Natural killer cell treated with Interleukin-12 subunit alpha and Interleukin-12 subunit beta and Interleukin-15 and Interleukin-18, amount 100 ng/mL, for 72 hours (primary cell): ENCODE data around the gene SOCS6. TPM values are rescaled to one million over a fixed set of nuclear protein-coding genes. Genes with fewer than 3 reads are reported as not detected.
"Not testable (repeated sequence)": the region's sequence is repeated elsewhere in the genome, so short reads cannot be mapped to it uniquely, and the experiment has no call there.

ENCODE experiments used
- ATAC-seq, 2 donors: fragments of 150-1000 bp; cut with Tn5 transposase in 1 of 2; sonication (Bioruptor Pico), chemical (Tn5 transposase) in 1 of 2; 2 replicates each; pipeline ENCODE4 v1.10.0; 2021
- DNase-seq: peaks from one replicate; pipeline ENCODE4 v3.0.0; 2022; ENCODE audit warnings: low spot score
- H3K27ac Mint-ChIP-seq, 2 donors: 1 replicate in 1 of 2; 2 replicates in 1 of 2; pipeline ENCODE4 v1.8.0; 2022; ENCODE audit warnings: mixed read lengths in 2 of 2, mild to moderate bottlenecking in 1 of 2, moderate library complexity in 1 of 2
- H3K27me3 Mint-ChIP-seq, 2 donors: 1 replicate in 1 of 2; 2 replicates in 1 of 2; pipeline ENCODE4 v1.8.0; 2022; ENCODE audit warnings: mixed read lengths in 2 of 2
- H3K36me3 Mint-ChIP-seq: one replicate; pipeline ENCODE4 v1.8.0; 2022; ENCODE audit warnings: mixed read lengths
- H3K4me1 Mint-ChIP-seq, 2 donors: 1 replicate in 1 of 2; 2 replicates in 1 of 2; pipeline ENCODE4 v1.8.0; 2022; ENCODE audit warnings: low read depth in 2 of 2, mixed read lengths in 2 of 2, mild to moderate bottlenecking in 1 of 2
- H3K4me3 Mint-ChIP-seq: one replicate; pipeline ENCODE4 v1.8.0; 2022; ENCODE audit warnings: mixed read lengths
- H3K9me3 Mint-ChIP-seq: 2 replicates; pipeline ENCODE4 v1.8.0; 2022; ENCODE audit warnings: mixed read lengths
- total RNA-seq, 2 donors: library from RNA; stranded (reverse); gene quantifications; one replicate each; pipeline ENCODE4 v1.2.3, GENCODE V29; 2022

SOCS6 gene
- total RNA-seq, 2 donors from 2014 or later, result 2.8 to 5.4 TPM

- Mint-ChIP-seq H3K4me1 (no peaks in the 10 kb centered on the region), H3K4me3 (no peak overlapping the region), H3K27ac (no peak overlapping the region), H3K27me3 (no peaks in the 10 kb centered on the region), H3K36me3 (no peaks in the 10 kb centered on the region), H3K9me3 (no peaks in the 10 kb centered on the region)
- ATAC-seq (no peak), DNase-seq (no peak)
Observed at GRCh38 chr18:70335892-70336726, 47.3 kb downstream of the SOCS6 start.

GRCh38 chr18:70337139-70337972, 48.5 kb downstream of the SOCS6 start:
- Mint-ChIP-seq H3K4me1 (no peaks in the 10 kb centered on the region), H3K4me3 (no peak overlapping the region), H3K27ac (no peak overlapping the region), H3K36me3 (no peaks in the 10 kb centered on the region), H3K27me3 (no peaks in the 10 kb centered on the region), H3K9me3 (no peaks in the 10 kb centered on the region)
- DNase-seq (no peak), ATAC-seq (no peak)

GRCh38 chr18:70338890-70339289, 50.0 kb downstream of the SOCS6 start:
- ATAC-seq (peak in 1 of 2 donors; percentile 43), DNase-seq (no peak)
- H3K9me3 Mint-ChIP-seq, result no peaks in the 10 kb centered on the region
- no peaks in the 10 kb centered on the region for H3K4me1 Mint-ChIP-seq
- no peaks in the 10 kb centered on the region for H3K27me3 Mint-ChIP-seq
- no peak overlapping the region for H3K4me3 Mint-ChIP-seq
- no peaks in the 10 kb centered on the region for H3K36me3 Mint-ChIP-seq
- no peak overlapping the region for H3K27ac Mint-ChIP-seq

GRCh38 chr18:70339915-70340314, 51.1 kb downstream of the SOCS6 start:
- no peaks in the 10 kb centered on the region for H3K27me3 Mint-ChIP-seq
- no peaks in the 10 kb centered on the region for H3K9me3 Mint-ChIP-seq
- no peak for ATAC-seq
- no peaks in the 10 kb centered on the region for H3K36me3 Mint-ChIP-seq
- H3K4me3 Mint-ChIP-seq, result no peak overlapping the region
- no peak overlapping the region for H3K27ac Mint-ChIP-seq
- H3K4me1 Mint-ChIP-seq, result no peaks in the 10 kb centered on the region
- DNase-seq, result no peak

GRCh38 chr18:70348481-70348880, 59.6 kb downstream of the SOCS6 start:
- not testable (repeated sequence) for ATAC-seq, H3K9me3 Mint-ChIP-seq, H3K27me3 Mint-ChIP-seq, H3K4me1 Mint-ChIP-seq, H3K4me3 Mint-ChIP-seq, H3K27ac Mint-ChIP-seq, DNase-seq
- H3K36me3 Mint-ChIP-seq, result peaks cover 17% of the 10 kb centered on the region

GRCh38 chr18:70349316-70349715, 60.5 kb downstream of the SOCS6 start:
- no peak for ATAC-seq
- no peak overlapping the region for H3K4me3 Mint-ChIP-seq

GRCh38 chr18:70354080-70354479, 65.2 kb downstream of the SOCS6 start:
- H3K9me3 Mint-ChIP-seq, result no peaks in the 10 kb centered on the region
- H3K27me3 Mint-ChIP-seq, result no peaks in the 10 kb centered on the region
- peaks cover 10% of the 10 kb centered on the region for H3K36me3 Mint-ChIP-seq
- no peak overlapping the region for H3K27ac Mint-ChIP-seq
- no peak for ATAC-seq
- DNase-seq, result no peak
- H3K4me1 Mint-ChIP-seq, result no peaks in the 10 kb centered on the region
- no peak overlapping the region for H3K4me3 Mint-ChIP-seq

More at GRCh38 chr18:70349316-70349715, 60.5 kb downstream of the SOCS6 start:
- no peaks in the 10 kb centered on the region for H3K4me1 Mint-ChIP-seq
- H3K27me3 Mint-ChIP-seq, result no peaks in the 10 kb centered on the region
- no peak for DNase-seq
- H3K27ac Mint-ChIP-seq, result no peak overlapping the region
- H3K36me3 Mint-ChIP-seq, result peaks cover 22% of the 10 kb centered on the region
- no peaks in the 10 kb centered on the region for H3K9me3 Mint-ChIP-seq

- peaks cover 10% of the 10 kb centered on the region for H3K36me3 Mint-ChIP-seq
- H3K27me3 Mint-ChIP-seq, result no peaks in the 10 kb centered on the region
- H3K4me3 Mint-ChIP-seq, result no peak overlapping the region
- DNase-seq, result no peak
- no peaks in the 10 kb centered on the region for H3K4me1 Mint-ChIP-seq
- H3K27ac Mint-ChIP-seq, result no peak overlapping the region
- no peak for ATAC-seq
- no peaks in the 10 kb centered on the region for H3K9me3 Mint-ChIP-seq
Observed at GRCh38 chr18:70354771-70355170, 65.9 kb downstream of the SOCS6 start.

- Mint-ChIP-seq H3K27ac (no peak overlapping the region), H3K9me3 (no peaks in the 10 kb centered on the region)
- ATAC-seq, result no peak
Observed at GRCh38 chr18:70355620-70356385, 67.0 kb downstream of the SOCS6 start.

GRCh38 chr18:70358105-70358406, 69.2 kb downstream of the SOCS6 start:
- not testable (repeated sequence) for H3K4me1 Mint-ChIP-seq, H3K36me3 Mint-ChIP-seq, H3K4me3 Mint-ChIP-seq, ATAC-seq, H3K9me3 Mint-ChIP-seq, H3K27ac Mint-ChIP-seq, H3K27me3 Mint-ChIP-seq, DNase-seq

More at GRCh38 chr18:70355620-70356385, 67.0 kb downstream of the SOCS6 start:
- Mint-ChIP-seq H3K27me3 (no peaks in the 10 kb centered on the region), H3K4me1 (no peaks in the 10 kb centered on the region), H3K4me3 (no peak overlapping the region), H3K36me3 (peaks cover 10% of the 10 kb centered on the region)
- DNase-seq, result no peak

GRCh38 chr18:70359071-70359470, 70.2 kb downstream of the SOCS6 start:
- no peaks in the 10 kb centered on the region for H3K27me3 Mint-ChIP-seq
- ATAC-seq (no peak), DNase-seq (no peak)
- no peaks in the 10 kb centered on the region for H3K9me3 Mint-ChIP-seq
- H3K4me1 Mint-ChIP-seq, result no peaks in the 10 kb centered on the region
- no peak overlapping the region for H3K27ac Mint-ChIP-seq
- H3K4me3 Mint-ChIP-seq, result no peak overlapping the region
- H3K36me3 Mint-ChIP-seq, result no peaks in the 10 kb centered on the region

- H3K27ac Mint-ChIP-seq, result no peak overlapping the region
- no peaks in the 10 kb centered on the region for H3K4me1 Mint-ChIP-seq
- no peak overlapping the region for H3K4me3 Mint-ChIP-seq
- no peaks in the 10 kb centered on the region for H3K36me3 Mint-ChIP-seq
- ATAC-seq (no peak), DNase-seq (no peak)
- no peaks in the 10 kb centered on the region for H3K9me3 Mint-ChIP-seq
- H3K27me3 Mint-ChIP-seq, result peaks cover 4 to 8% of the 10 kb centered on the region in 2 donors
Observed at GRCh38 chr18:70362258-70362657, 73.4 kb downstream of the SOCS6 start.

GRCh38 chr18:70363861-70364260, 75.0 kb downstream of the SOCS6 start:
- DNase-seq (no peak), ATAC-seq (no peak)
- Mint-ChIP-seq H3K27ac (no peak overlapping the region), H3K4me1 (no peaks in the 10 kb centered on the region), H3K36me3 (no peaks in the 10 kb centered on the region), H3K4me3 (no peak overlapping the region), H3K9me3 (no peaks in the 10 kb centered on the region), H3K27me3 (peaks cover 7 to 10% of the 10 kb centered on the region in 2 donors)

- H3K36me3 Mint-ChIP-seq, result no peaks in the 10 kb centered on the region
- no peak for ATAC-seq
- no peak overlapping the region for H3K4me3 Mint-ChIP-seq
- no peaks in the 10 kb centered on the region for H3K4me1 Mint-ChIP-seq
- no peak for DNase-seq
- peaks cover 10 to 15% of the 10 kb centered on the region in 2 donors for H3K27me3 Mint-ChIP-seq
- H3K9me3 Mint-ChIP-seq, result no peaks in the 10 kb centered on the region
- no peak overlapping the region for H3K27ac Mint-ChIP-seq
Observed at GRCh38 chr18:70365361-70365760, 76.5 kb downstream of the SOCS6 start.
